PC-9 (cell line): ENCODE data around the gene SERTAD3.
"Not testable (repeated sequence)": the region's sequence is repeated elsewhere in the genome, so short reads cannot be mapped to it uniquely, and the experiment has no call there.

Experiments used
- CTCF ChIP-seq: fragments of 200-600 bp; sonication (generic); conservative IDR thresholded peaks from 2 replicates; pipeline ENCODE4 v1.6.1; 2017; ENCODE audit warnings: mixed run types, antibody characterized with exemption, mild to moderate bottlenecking, moderate library complexity
- EZH2 ChIP-seq: fragments of 200-600 bp; sonication (generic); IDR thresholded peaks from 2 replicates; pipeline ENCODE4 v1.8.0; 2017; ENCODE audit warnings: antibody characterized with exemption, low read depth

- not testable (repeated sequence) for TF ChIP-seq CTCF, EZH2
Measured at GRCh38 chr19:40453943-40454342, 9.8 kb upstream of the SERTAD3 start.
